H7 (cell line): Measurements from ENCODE around the gene PCDHB7. TPM values are rescaled to one million over a fixed set of nuclear protein-coding genes. Genes with fewer than 3 reads are reported as not detected.

Source experiments
- total RNA-seq: library from RNA; depleted of rRNA; stranded (reverse); fragments of >200 nt; shearing (Covaris generic); gene quantifications from 2 replicates; pipeline ENCODE4 v1.2.3, GENCODE V29; 2014; rRNA removed

Gene PCDHB7
- total RNA-seq, 1 experiment from 2014 or later = 0.03 TPM

Other genes starting within 250 kb of the PCDHB7 start
- 10.3 and 17.3 TPM in 2 replicates for gene PCDHAC1, start 246.3 kb upstream of the PCDHB7 start, total RNA-seq
- gene PCDHAC2, start 206.2 kb upstream of the PCDHB7 start, total RNA-seq = 21.2 and 24.2 TPM in 2 replicates
- 0.10 and 0.30 TPM in 2 replicates for gene PCDHB1, start 121.3 kb upstream of the PCDHB7 start, total RNA-seq
- 0.69 and 1.9 TPM in 2 replicates for gene PCDHB2, start 78.0 kb upstream of the PCDHB7 start, total RNA-seq
- 0.21 and 0.26 TPM in 2 replicates for gene PCDHB3, start 72.2 kb upstream of the PCDHB7 start, total RNA-seq
- gene PCDHB4, start 50.8 kb upstream of the PCDHB7 start, total RNA-seq = 0.35 and 0.41 TPM in 2 replicates
- 0.07 TPM in 2 replicates for gene PCDHB5, start 37.4 kb upstream of the PCDHB7 start, total RNA-seq
- not detected in 2 replicates for gene PCDHB6, start 22.6 kb upstream of the PCDHB7 start, total RNA-seq
- not detected in 2 replicates for gene PCDHB8, start 5.1 kb downstream of the PCDHB7 start, total RNA-seq
- gene PCDHB16, start 9.7 kb downstream of the PCDHB7 start, total RNA-seq = 0.03 and 0.07 TPM in 2 replicates
- not detected in 2 replicates for gene PCDHB9, start 14.5 kb downstream of the PCDHB7 start, total RNA-seq
- gene PCDHB10, start 19.7 kb downstream of the PCDHB7 start, total RNA-seq = 0.03 and 0.33 TPM in 2 replicates
- gene PCDHB11, start 27.0 kb downstream of the PCDHB7 start, total RNA-seq = 0.03 and 0.18 TPM in 2 replicates
- not detected in 2 replicates for gene PCDHB12, start 36.1 kb downstream of the PCDHB7 start, total RNA-seq
- 0.03 TPM in 1 of 2 replicates, not detected in the other for gene PCDHB13, start 41.3 kb downstream of the PCDHB7 start, total RNA-seq
- gene PCDHB14, start 50.7 kb downstream of the PCDHB7 start, total RNA-seq = 0.10 and 0.26 TPM in 2 replicates
- gene PCDHB15, start 72.8 kb downstream of the PCDHB7 start, total RNA-seq = not detected in 2 replicates
- 0.14 TPM in 1 of 2 replicates, not detected in the other for gene SLC25A2, start 131.4 kb downstream of the PCDHB7 start, total RNA-seq
- 39.5 and 41.8 TPM in 2 replicates for gene TAF7, start 148.1 kb downstream of the PCDHB7 start, total RNA-seq
- gene PCDHGA1, start 157.9 kb downstream of the PCDHB7 start, total RNA-seq = not detected in 2 replicates
- gene PCDHGA2, start 166.1 kb downstream of the PCDHB7 start, total RNA-seq = not detected in 2 replicates
- 0.14 TPM in 1 of 2 replicates, not detected in the other for gene PCDHGA3, start 171.2 kb downstream of the PCDHB7 start, total RNA-seq
- not detected in 2 replicates for gene PCDHGB1, start 177.5 kb downstream of the PCDHB7 start, total RNA-seq
- gene PCDHGA4, start 182.4 kb downstream of the PCDHB7 start, total RNA-seq = 0.03 TPM in 1 of 2 replicates, not detected in the other
- gene PCDHGB2, start 187.3 kb downstream of the PCDHB7 start, total RNA-seq = 0.03 TPM in 1 of 2 replicates, not detected in the other
- gene PCDHGA5, start 191.5 kb downstream of the PCDHB7 start, total RNA-seq = not detected in 2 replicates
- gene PCDHGB3, start 197.6 kb downstream of the PCDHB7 start, total RNA-seq = 0.26 TPM in 1 of 2 replicates, not detected in the other
- 0.04 TPM in 1 of 2 replicates, not detected in the other for gene PCDHGA6, start 201.2 kb downstream of the PCDHB7 start, total RNA-seq
- gene PCDHGA7, start 210.1 kb downstream of the PCDHB7 start, total RNA-seq = not detected in 2 replicates
- gene PCDHGB4, start 215.1 kb downstream of the PCDHB7 start, total RNA-seq = 0.66 and 1.4 TPM in 2 replicates
- 0.22 TPM in 1 of 2 replicates, not detected in the other for gene PCDHGA8, start 220.0 kb downstream of the PCDHB7 start, total RNA-seq
- not detected in 2 replicates for gene PCDHGB5, start 225.3 kb downstream of the PCDHB7 start, total RNA-seq
- 0.04 and 0.10 TPM in 2 replicates for gene PCDHGA9, start 230.1 kb downstream of the PCDHB7 start, total RNA-seq
- gene PCDHGB6, start 235.4 kb downstream of the PCDHB7 start, total RNA-seq = 1.7 and 1.9 TPM in 2 replicates
- 0.35 and 0.78 TPM in 2 replicates for gene PCDHGA10, start 240.3 kb downstream of the PCDHB7 start, total RNA-seq
- 4.4 and 4.6 TPM in 2 replicates for gene PCDHGB7, start 245.0 kb downstream of the PCDHB7 start, total RNA-seq
- gene PCDHGA11, start 248.4 kb downstream of the PCDHB7 start, total RNA-seq = 0.21 and 0.30 TPM in 2 replicates